SK-N-DZ (cell line): ENCODE results near the gene UGCG.
"Not testable (repeated sequence)": the region's sequence is repeated elsewhere in the genome, so short reads cannot be mapped to it uniquely, and the experiment has no call there.

Source experiments
- DNase-seq: peaks from one replicate; pipeline ENCODE4 v3.0.0-alpha.2; 2015; ENCODE audit warnings: low spot score

UGCG gene

DNA sequence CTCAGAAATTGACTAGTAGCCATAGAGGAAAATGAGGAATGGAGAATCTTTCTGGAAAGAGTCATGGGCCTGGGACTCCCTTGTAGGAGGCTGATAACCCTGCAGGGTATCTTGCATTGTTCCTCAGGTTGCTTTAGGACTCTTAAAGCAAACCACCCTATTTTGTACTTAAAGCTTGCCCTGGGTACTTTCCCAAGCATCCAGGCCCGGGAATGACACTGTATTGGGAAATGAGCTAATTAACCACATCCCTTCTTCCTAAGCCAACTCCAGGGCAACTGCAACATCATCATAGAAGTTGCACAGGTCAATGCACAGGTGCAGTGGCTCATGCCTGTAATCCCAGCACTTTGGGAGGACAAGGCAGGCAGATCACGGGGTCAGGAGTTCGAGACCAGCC lies 55.9 kb downstream of the UGCG start:
- no peak for DNase-seq

DNA sequence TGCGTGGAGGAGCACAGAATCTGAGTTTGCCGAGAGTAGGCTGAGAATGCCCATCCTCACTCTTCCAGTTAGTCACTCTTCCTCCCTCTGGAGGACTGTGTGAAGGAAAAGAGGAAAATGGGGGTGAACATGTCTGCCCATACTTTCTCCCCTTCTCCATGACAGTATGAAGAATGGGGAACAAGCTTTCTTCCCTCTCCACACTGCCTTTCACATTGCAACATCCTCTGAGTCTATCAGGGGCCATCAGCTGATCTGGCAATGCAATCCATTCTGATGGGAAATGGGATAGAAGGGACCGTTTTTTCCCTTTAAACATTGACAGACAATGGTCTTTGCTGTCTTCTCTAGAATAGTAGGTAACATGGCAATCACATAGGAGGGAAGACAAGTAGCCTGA lies 56.8 kb downstream of the UGCG start:
- DNase-seq, result no peak

DNA sequence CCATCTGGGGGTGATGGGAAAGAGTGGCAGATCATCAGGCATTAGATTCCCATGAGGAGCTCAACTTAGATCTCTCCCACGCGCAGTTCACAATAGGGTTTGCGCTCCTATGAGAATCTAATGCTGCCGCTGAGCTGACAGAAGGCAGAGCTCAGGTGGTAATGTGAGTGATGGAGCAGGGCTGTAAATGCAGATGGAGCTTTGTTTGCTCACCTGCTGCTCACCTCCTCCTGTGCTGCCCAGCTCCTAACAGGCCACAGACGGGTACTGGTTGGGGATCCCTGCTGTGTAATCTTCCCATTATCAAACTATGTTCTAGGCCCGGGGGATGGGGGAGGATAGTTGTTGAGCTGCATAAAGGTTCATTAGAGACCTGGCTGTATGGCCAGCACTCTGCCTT lies 58.4 kb downstream of the UGCG start:
- no peak for DNase-seq

DNA sequence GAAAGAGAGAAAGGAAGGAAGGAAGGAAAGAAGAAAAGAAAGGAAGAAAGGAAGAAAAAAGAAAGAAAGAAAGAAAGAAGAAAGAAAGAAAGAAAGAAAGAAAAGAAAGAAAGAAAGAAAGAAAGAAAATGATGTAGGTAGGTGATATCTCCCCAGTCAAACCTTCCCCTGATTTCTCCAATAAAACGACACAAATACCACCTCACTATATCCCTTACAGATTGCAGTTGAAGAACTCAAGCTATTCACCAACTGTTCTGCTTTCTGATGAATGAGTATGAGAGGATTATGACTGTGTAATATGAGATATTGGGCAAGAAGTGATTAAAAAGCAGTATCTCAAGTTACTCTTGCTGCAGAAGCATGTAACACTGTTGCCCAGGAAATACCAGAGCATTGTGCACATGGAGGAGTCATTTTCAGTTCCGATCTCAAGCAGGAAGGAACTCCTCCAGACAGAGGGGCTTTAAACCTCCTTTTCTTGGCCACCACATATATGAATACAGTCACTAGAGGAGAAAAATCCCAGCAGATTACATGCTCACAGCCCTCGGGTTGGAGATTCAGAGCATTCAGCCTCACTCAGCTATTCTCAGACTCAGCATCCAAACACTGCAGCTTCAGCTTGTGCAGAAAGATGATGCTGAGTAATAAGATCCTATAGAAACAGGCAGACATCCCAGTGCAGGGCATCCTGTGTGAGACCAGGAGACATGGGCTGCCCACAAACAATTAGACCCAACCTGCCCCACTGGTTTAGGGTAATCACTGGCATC lies 61.4 kb downstream of the UGCG start:
- no peak for DNase-seq

DNA sequence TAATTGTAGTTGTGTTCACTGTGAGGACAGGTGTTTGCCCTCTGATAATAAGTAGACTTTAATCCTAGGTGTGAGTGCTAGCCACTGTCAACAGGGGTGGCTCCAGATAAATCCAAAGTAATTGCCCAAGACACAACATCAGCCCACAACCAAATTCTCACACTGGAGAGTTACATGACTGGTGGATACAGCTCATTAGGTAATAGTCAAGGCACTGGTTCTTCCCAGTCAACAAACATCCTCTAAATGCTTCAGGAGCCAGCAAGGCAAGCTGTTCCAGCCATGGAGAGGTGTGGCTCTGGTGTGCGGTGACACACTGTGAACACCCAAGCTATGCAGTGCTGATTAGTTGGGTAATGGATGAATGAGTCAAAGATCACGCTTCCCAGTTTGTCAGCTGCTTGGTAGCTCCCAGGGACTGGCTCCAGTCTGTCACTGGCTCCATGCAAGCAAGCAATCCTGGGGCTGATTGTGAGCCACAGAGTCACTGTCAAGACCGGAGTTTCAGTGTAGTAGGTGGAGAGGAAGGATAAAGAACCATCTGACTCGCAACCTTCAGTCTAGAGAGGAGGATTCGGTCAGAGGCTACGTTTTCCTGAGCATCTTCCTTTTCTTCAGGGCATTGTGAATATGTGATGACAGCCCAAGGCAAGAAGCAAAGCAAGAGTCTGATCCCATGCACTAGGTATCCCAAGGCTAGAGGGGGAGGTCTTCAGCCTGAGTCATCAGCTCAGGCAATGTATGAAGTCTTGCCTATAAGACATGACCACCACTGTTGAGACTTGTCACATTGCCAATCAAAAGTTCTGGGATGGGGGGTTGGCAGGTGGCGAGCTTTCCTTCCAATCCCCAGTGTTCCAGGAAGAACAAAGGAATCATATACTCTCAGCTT lies 63.1 kb downstream of the UGCG start:
- no peak for DNase-seq

DNA sequence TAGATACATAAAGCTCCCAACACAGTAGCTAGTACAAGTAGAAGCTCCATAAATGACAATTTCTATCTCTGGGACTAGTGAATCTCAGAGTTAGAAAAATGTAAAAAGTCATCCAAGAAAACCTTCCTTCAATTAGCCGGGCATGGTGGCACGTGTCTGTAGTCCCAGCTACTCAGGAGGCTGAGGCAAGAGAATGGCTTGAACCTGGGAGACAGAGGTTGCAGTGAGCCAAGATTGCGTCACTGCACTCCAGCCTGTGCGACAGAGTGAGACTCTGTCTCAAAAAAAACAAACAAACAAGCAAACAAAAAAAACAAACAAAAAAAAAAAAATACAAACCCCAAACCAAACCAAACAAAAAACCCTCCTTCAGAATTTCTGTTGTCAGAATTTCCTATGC lies 63.9 kb downstream of the UGCG start:
- DNase-seq, result not testable (repeated sequence)

DNA sequence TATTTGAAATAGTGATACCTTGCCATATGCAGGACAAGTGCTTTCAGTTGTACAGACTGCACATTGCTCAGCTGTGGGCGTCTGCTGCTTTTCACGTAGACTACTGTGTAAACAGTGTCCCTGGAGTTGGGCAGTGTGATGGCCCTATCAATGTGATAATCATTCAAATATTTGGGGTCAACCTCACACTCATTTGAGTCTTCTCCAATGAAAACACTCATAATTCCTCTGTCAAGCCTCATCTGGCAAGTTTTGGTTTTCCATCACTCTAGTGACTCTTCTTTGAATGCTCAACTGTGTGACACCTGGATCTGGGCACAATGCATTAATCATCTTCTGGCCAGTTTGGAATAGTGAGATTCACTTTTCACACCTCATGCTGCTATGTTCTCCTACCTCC lies 64.4 kb downstream of the UGCG start:
- no peak for DNase-seq

DNA sequence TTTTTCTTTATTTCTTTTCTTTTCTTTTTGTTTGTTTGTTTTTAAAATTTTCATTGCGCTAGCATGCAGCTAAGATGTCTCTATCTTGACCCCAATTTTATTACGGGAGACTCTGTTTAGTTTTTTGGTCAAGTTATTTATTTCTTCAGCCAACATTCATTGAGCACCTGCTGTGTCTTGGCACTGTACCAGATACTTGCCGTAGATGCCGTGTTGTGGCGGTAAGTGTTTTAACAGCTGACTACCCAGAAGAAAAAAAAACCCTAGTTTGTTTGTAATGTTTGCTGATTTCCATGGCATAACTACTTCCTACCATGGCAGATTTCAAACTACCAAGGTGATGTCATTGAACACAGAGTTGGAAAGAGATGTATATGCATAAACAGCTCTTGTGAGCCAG lies 65.0 kb downstream of the UGCG start:
- DNase-seq, result no peak

DNA sequence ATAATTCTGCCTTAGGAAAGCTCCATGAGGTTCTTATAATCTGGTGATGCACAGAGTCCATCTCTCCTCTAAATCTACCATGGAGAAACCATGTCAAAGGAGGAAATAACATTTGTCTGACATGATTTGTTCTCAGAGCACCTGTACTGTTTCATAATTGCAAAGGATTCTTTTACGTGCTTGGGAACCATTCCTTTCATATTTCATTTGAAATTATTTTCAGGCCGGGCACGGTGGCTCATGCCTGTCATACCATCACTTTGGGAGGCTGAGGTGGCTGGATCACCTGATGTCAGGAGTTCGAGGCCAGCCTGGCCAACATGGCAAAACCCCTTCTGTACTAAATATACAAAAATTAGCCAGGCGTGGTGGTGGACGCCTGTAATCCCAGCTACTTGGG lies 65.4 kb downstream of the UGCG start:
- DNase-seq, result no peak

DNA sequence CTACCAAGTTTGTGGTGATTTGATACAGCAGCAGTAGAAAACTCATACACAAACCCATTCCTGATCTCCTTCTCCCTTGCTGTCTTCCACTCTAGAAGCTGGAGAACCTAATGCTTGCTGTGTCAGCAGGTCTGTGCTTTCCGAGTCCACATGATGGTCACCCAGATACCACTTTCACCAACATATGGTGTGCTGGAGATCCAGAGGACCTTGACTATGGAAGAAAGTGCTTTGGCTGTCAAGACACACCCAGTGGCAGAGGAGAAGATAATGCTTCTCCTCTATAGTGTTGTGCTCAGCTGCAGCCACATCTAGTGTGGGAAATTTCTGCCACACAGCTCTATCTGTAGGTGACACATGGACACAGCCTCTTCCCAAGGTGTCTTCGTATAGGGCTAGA lies 67.4 kb downstream of the UGCG start:
- no peak for DNase-seq

DNA sequence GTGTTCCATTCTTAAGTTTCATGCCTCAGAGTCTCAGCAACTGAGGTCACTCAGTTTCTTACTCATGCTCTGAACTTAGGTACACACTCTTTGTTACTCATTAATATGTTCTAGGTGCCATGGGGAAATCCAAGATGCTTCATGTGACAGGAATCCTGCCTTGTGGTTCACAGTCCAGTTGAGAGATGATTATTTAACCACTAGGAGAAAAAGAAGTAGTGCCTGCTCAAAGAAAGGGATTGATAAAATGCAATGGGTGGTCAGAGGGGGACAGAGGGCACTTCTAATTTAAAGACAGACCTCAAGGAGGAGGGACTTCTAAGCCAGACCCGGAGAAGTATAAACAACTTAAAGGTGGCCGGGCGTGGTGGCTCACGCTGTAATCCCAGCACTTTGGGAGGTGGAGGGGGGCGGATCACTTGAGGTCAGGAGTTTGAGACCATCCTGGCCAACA lies 69.0 kb downstream of the UGCG start:
- DNase-seq, result no peak

DNA sequence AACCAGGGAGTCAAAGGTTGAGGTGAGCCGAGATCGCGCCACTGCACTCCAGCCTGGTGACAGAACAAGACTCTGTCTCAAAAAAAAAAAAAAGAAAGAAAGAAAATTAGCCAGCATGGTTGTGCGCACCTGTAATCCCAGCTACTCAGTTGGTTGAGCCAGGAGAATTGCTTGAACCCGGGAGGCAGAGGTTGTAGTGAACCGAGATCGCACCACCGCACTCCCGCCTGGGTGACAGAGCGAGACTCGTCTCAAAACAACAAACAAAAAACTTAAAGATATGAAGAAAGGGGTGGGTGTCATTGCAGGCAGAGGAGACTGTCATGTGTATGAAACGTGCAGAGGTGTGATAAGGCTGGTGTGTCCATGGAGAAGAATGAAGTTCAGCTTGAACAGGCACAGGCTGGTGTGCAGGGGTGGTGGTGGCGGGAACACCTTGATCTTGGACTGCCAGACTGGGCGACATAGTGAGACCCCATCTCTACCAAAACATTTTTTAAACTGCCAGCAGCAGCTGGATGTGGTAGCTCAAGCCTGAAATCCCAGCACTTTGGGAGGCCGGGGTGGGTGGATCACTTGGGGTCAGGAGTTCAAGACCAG lies 69.6 kb downstream of the UGCG start:
- no peak for DNase-seq

DNA sequence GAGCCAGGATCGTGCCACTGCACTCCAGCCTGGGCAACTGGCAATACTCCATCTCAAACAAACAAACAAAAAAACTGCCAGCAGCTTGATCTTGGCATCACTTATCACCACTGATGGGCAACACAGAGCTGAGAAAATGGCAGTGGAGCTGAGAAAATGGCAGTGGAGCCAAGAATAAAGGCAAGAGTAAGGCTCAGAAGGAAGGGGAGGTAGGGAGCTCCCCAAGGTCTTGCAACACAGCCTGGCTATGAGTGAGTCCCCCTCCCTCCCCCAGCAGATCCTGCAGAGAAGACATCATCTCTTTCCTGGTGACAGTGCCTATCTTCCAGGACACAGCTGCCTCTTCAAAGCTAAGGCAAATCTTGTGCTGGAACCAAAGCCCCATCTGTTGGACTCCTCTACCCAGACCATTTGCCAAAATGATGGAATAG lies 70.3 kb downstream of the UGCG start:
- no peak for DNase-seq

DNA sequence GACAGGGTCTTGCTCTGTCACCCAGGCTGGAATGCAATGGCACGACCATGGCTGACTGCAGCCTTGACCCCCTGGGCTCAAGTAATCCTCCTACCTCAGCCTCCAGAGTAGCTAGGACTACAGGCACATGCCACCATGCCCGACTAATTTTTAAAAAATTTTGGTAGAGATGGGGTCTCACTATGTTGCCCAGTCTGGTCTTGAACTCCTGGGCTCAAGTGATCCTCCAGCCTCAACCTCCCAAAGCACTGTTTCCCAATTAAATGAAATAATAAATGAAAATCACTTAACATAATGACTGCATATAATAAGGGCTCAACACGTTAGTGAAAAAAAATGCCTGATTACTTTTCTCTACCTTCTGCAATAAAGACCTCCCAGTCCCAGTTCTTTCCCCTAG lies 71.0 kb downstream of the UGCG start:
- no peak for DNase-seq

DNA sequence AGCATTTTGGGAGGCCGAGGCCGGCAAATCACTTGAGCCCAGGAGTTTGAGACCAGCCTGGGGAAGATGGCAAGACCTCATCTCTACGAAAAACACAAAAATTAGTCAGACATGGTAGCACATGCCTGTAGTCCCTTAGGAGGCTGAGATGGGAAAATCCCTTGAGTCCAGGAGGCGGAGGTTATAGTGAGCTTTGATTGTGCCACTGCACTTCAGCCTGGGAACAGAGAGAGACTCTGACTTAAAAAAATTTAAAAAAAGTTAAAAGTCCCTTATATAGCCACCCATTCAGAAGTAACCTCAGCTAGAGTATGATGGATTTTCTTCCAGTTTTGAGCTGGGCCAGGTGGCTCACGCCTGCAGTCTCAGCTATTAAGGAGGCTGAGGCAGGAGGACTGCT lies 72.4 kb downstream of the UGCG start:
- DNase-seq, result no peak

DNA sequence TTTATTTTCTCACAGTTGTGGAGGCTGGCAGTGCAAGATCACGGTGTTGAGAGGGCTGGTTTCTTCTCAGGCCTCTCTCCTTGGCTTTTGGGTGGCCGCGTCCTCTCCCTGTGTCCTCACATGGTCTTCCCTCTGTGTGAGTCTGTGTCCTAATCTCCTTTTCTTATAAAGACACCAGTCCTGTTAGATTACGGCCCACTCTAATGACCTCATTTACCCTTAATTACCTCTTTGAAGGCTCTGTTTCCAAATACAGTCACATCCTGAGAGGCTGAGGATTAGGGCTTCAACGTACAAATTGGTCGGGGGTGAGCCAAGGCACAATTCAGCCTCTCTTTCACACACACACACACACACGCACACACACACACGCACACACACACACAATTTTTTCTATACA lies 73.0 kb downstream of the UGCG start:
- DNase-seq, result no peak

DNA sequence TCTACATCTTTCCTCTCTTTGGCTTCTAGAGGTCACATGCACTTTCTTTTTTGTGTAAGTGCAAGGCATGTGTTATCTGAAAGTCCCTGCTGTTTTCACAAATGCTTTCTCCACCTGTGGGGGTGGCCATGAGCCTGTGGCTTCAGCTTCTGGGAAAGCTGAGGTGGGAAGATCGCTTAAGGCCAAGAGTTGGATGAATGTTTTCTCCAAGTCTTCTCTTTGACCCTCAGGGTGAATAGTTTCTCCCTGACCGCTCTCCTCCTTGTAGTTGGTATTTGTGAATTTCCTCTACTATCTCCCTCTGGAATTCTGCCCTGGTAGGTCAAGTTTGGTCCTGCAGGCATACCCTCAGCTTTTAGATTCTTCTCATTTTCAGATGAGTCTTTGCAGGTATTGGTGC lies 74.2 kb downstream of the UGCG start:
- no peak for DNase-seq

DNA sequence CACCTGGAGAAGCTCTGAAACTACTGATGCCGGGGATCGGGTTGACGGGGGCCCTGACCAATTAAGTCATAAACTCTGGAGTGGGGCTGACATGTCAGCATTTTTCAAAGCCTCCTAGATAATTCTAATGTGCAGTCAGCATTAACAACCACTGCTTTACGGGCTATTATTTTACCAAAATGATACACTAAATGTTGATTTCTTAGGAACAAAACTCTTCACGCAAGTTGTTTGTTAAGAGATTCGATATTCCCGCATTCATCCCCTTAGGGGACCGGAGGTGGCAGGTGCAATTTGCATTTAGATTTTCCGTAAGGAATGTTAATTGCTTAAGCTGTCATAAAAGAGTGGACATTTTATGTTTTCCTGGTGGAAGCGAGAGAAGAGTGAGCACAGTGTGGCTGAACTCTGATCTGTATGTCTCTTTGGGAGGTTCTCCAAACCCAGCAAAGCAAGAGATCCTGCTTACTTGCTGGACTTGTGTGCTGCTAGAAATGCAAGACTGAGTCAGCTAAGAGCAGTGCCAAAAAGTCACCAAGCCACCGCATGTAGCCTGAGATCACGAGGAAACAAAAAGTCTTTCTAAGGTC lies 77.6 kb downstream of the UGCG start:
- DNase-seq, result no peak

DNA sequence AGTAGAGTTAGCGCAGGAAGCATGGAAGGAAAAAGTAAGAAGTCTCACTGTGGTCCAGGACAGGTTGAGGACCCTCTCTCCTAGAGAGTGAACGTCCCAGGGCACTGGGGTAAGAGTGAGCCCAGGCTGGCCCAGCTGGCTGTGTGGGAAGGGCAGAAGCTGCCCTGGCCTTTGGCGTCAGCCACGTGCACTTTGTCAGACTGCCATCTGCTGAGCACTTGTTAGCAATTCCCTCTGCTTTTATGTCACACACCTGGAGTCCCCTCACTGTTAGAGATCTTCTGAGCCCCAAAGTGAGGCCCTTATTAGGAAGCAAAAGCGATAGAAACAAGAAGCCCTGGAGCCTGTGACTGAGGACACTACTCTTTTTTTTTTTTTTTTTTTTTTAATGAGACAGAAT lies 79.1 kb downstream of the UGCG start:
- DNase-seq, result peak; percentile 52

DNA sequence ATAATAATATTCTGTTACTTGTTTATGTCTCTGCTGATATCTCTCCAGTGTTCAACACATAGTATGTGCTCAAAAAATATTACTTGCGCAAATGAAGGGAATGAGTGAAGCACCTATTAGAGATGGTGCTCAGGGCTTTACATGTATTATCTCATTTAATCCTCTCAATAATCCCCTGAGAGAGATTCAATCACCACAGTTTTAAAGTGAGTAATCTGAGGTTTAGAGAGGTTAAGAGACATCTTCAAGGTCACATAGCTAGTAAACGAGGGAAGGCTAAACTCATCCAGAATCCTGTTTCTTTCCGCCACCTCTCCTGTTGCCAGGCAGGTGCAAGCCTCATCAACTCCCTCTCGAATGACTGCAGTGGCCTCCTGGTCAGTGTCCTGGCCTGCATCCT lies 82.0 kb downstream of the UGCG start:
- DNase-seq, result no peak

DNA sequence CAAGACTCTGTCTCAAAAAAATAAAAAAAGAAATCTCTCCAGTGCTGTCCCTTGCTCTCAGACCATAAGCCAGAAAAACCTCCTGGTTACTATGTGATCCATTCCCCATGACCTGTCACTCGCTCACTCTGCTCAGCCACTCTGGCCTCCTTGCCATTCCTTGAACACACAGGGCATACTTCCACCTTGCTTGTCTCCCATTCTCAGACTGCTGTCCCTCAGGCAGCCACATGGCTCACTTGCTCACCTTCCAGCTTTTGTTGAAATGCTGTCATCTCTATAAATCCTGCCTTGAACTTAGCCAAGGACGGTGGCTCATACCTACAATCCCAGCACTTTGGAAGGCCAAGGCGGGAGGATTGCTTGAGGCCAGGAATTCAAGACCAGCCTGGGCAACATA lies 82.9 kb downstream of the UGCG start:
- no peak for DNase-seq

DNA sequence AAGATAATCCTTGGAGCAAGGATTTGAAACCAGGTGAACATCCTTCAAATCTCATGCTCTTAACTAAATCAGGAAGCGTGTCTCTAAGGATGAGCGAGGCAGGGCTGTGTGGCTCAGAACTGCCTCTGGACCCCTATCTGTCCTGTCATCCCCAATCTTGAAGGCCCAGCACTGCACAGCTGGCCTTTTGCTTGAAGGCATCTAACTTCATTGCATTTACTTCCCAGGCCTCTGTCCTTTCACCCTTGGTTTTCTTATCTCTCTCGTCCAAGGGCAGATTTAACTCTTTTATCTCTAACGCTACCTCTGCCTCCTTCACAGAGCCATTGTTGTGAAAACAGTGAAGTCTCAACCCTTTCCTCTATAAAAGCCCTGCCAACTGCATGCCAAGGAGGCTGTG lies 83.8 kb downstream of the UGCG start:
- DNase-seq, result peak; percentile 36
